Measurements from ENCODE around the gene RPH3AL.

DNA sequence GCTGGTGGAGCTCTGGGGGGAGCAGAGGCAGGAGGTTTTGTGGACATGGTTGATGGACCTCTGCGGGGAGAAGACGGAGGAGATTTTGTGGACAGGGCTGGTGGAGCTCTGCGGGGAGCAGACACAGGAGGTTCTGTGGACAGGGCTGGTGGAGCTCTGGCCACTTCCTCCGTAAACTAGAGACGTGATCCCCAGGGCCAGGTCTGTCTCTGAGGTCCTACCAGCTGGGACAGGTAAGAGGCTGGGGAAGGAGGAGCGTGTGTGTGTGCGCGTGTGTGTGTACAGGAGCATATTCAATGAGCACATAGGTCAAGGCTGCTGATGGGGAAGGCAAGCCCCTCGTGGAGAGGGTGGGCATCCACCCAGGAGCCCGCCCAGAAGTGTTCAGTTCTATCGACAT lies 20.6 kb downstream of the RPH3AL start:
- TF ChIP-seq EGR1 (IDR thresholded peaks at IDR 0.05; ENCODE audit: borderline replicate concordance, low read depth, low read length) (no peak), SRF (IDR thresholded peaks at IDR 0.05; ENCODE audit: low read depth, low read length) (no peak)
- TF ChIP-seq, protein P1, sequence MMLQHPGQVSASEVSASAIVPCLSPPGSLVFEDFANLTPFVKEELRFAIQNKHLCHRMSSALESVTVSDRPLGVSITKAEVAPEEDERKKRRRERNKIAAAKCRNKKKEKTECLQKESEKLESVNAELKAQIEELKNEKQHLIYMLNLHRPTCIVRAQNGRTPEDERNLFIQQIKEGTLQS (IDR thresholded peaks at IDR 0.05; ENCODE audit: insufficient read depth, low read depth, low read length), result no peak

Measured in H1 (cell line).